ENCODE measurements around the gene TRA2A. TPM values are rescaled to one million over a fixed set of nuclear protein-coding genes. Genes with fewer than 3 reads are reported as not detected.

Gene TRA2A
- total RNA-seq, 1 donor from 2014 or later: 86.0 TPM

GRCh38 chr7:23487670-23488069, 44.1 kb downstream of the TRA2A start:
- no peak overlapping the region for H3K4me2 ChIP-seq (ENCODE audit: low read length)
- Mint-ChIP-seq H3K27me3 (ENCODE audit: low read depth, unreplicated experiment) (no peaks in the 10 kb centered on the region), H3K4me3 (ENCODE audit: unreplicated experiment) (no peak overlapping the region), H3K4me1 (ENCODE audit: low read depth, unreplicated experiment) (peaks cover 4% of the 10 kb centered on the region), H3K27ac (ENCODE audit: unreplicated experiment) (no peak overlapping the region), H3K36me3 (ENCODE audit: low read depth, unreplicated experiment) (peaks cover 2% of the 10 kb centered on the region), H3K9me3 (ENCODE audit: unreplicated experiment) (no peaks in the 10 kb centered on the region)
- no peaks in the 10 kb centered on the region for H3K79me2 ChIP-seq (ENCODE audit: insufficient read depth, low read length)
- H3K36me3 ChIP-seq (ENCODE audit: insufficient read depth, low read length): no peaks in the 10 kb centered on the region
- FAIRE-seq (no peak), DNase-seq (ENCODE audit: low read depth) (no peak)
- H3K27ac ChIP-seq (ENCODE audit: low read depth, low read length): no peak overlapping the region
- H3K9ac ChIP-seq (ENCODE audit: low read length): no peak overlapping the region
- no peak overlapping the region for H3K4me3 ChIP-seq (ENCODE audit: insufficient read depth, low read depth, low read length)
- TF ChIP-seq EZH2 (IDR thresholded peaks at IDR 0.05; ENCODE audit: insufficient read depth, low read length) (no peak), CTCF (IDR thresholded peaks at IDR 0.05; ENCODE audit: insufficient read depth, low read depth, low read length) (no peak)
- peaks cover 3% of the 10 kb centered on the region for H3K4me1 ChIP-seq (ENCODE audit: insufficient read depth, low read length)
- no peaks in the 10 kb centered on the region for H3K27me3 ChIP-seq (ENCODE audit: insufficient read depth, low read length)
- H2AFZ ChIP-seq (ENCODE audit: low read depth, low read length): no peak overlapping the region
- H4K20me1 ChIP-seq (ENCODE audit: insufficient read depth, low read length): no peaks in the 10 kb centered on the region
- H3K9me3 ChIP-seq (ENCODE audit: insufficient read depth, low read depth, low read length): no peaks in the 10 kb centered on the region

DNA sequence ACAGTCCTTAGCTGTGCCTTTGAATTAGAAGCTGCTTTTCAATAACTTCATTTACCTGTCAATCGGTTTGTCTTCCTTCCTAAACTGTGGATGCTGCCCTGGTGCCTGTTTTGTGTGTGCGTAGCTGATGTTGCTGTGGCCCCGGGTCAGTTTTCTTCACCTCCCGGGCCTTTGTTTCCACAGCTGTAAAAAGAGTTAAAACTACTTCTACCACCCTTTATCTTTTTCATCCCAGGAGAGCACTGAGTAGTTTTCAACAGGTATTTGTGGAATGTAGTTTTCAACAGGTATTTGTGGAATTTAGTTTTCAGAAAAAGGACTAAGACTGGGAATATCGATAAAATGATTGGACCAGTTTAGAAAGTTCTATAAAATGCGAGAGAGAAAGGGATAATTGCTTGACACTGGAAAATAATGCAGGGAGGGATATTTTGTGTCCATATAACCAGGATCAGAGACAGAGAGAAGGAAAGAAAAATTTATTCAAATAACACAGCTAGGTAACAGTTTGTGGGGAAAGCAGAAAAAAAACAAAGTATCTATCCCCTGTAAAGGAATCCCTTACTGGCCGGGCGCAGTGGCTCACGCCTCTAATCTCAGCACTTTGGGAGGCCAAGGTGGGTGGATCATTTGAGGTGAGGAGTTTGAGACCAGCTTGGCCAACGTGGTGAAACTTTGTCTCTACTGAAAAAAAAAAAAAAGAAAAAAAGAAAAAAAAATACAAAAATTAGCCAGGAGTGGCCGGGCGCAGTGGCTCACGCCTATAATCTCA, 45.6 kb downstream of the TRA2A start:
- Histone ChIP-seq H2AFZ (ENCODE audit: low read depth, low read length) (no peak overlapping the region), H3K4me1 (ENCODE audit: insufficient read depth, low read length) (peaks cover 3% of the 10 kb centered on the region), H3K79me2 (ENCODE audit: insufficient read depth, low read length) (no peaks in the 10 kb centered on the region), H3K4me3 (ENCODE audit: insufficient read depth, low read depth, low read length) (no peak overlapping the region), H3K4me2 (ENCODE audit: low read length) (no peak overlapping the region), H3K36me3 (ENCODE audit: insufficient read depth, low read length) (no peaks in the 10 kb centered on the region), H3K27me3 (ENCODE audit: insufficient read depth, low read length) (peaks cover 4% of the 10 kb centered on the region), H3K27ac (ENCODE audit: low read depth, low read length) (no peak overlapping the region), H3K9me3 (ENCODE audit: insufficient read depth, low read depth, low read length) (no peaks in the 10 kb centered on the region), H4K20me1 (ENCODE audit: insufficient read depth, low read length) (no peaks in the 10 kb centered on the region), H3K9ac (ENCODE audit: low read length) (no peak overlapping the region)
- H3K4me3 Mint-ChIP-seq (ENCODE audit: unreplicated experiment): no peak overlapping the region
- H3K9me3 Mint-ChIP-seq (ENCODE audit: unreplicated experiment): no peaks in the 10 kb centered on the region
- peaks cover 2% of the 10 kb centered on the region for H3K36me3 Mint-ChIP-seq (ENCODE audit: low read depth, unreplicated experiment)
- FAIRE-seq: no peak
- no peaks in the 10 kb centered on the region for H3K27me3 Mint-ChIP-seq (ENCODE audit: low read depth, unreplicated experiment)
- no peak for TF ChIP-seq EZH2 (IDR thresholded peaks at IDR 0.05; ENCODE audit: insufficient read depth, low read length)
- TF ChIP-seq CTCF (IDR thresholded peaks at IDR 0.05; ENCODE audit: insufficient read depth, low read depth, low read length): no peak
- DNase-seq (ENCODE audit: low read depth): no peak
- peak overlapping the region; percentile 44 for H3K27ac Mint-ChIP-seq (ENCODE audit: unreplicated experiment)
- peaks cover 4% of the 10 kb centered on the region for H3K4me1 Mint-ChIP-seq (ENCODE audit: low read depth, unreplicated experiment)

- Histone ChIP-seq H3K27me3 (ENCODE audit: insufficient read depth, low read length) (peaks cover 16% of the 10 kb centered on the region), H3K9me3 (ENCODE audit: insufficient read depth, low read depth, low read length) (no peaks in the 10 kb centered on the region), H3K27ac (ENCODE audit: low read depth, low read length) (no peak overlapping the region), H4K20me1 (ENCODE audit: insufficient read depth, low read length) (no peaks in the 10 kb centered on the region), H3K9ac (ENCODE audit: low read length) (no peak overlapping the region), H3K4me1 (ENCODE audit: insufficient read depth, low read length) (no peaks in the 10 kb centered on the region), H2AFZ (ENCODE audit: low read depth, low read length) (no peak overlapping the region), H3K4me2 (ENCODE audit: low read length) (no peak overlapping the region), H3K4me3 (ENCODE audit: insufficient read depth, low read depth, low read length) (no peak overlapping the region), H3K79me2 (ENCODE audit: insufficient read depth, low read length) (no peaks in the 10 kb centered on the region), H3K36me3 (ENCODE audit: insufficient read depth, low read length) (no peaks in the 10 kb centered on the region)
- Mint-ChIP-seq H3K9me3 (ENCODE audit: unreplicated experiment) (no peaks in the 10 kb centered on the region), H3K36me3 (ENCODE audit: low read depth, unreplicated experiment) (peaks cover 2% of the 10 kb centered on the region), H3K4me1 (ENCODE audit: low read depth, unreplicated experiment) (peaks cover 5% of the 10 kb centered on the region), H3K4me3 (ENCODE audit: unreplicated experiment) (no peak overlapping the region), H3K27me3 (ENCODE audit: low read depth, unreplicated experiment) (no peaks in the 10 kb centered on the region), H3K27ac (ENCODE audit: unreplicated experiment) (no peak overlapping the region)
- TF ChIP-seq CTCF (IDR thresholded peaks at IDR 0.05; ENCODE audit: insufficient read depth, low read depth, low read length): no peak
- no peak for TF ChIP-seq EZH2 (IDR thresholded peaks at IDR 0.05; ENCODE audit: insufficient read depth, low read length)
- no peak for DNase-seq (ENCODE audit: low read depth)
- no peak for FAIRE-seq
These were observed 49.1 kb downstream of the TRA2A start for GRCh38 chr7:23482686-23483085.

All from astrocyte (in vitro differentiated cells and primary cell).